ENCODE results near the gene BMPER. TPM values are rescaled to one million over a fixed set of nuclear protein-coding genes. Genes with fewer than 3 reads are reported as not detected.

BMPER gene
- total RNA-seq, 1 donor from 2014 or later = 0.56 TPM

- peaks cover 34% of the 10 kb centered on the region for H3K4me1 Mint-ChIP-seq (ENCODE audit: unreplicated experiment)
- no peaks in the 10 kb centered on the region for H3K9me3 Mint-ChIP-seq (ENCODE audit: unreplicated experiment)
- H3K4me3 Mint-ChIP-seq (ENCODE audit: unreplicated experiment) = no peak overlapping the region
- no peak for DNase-seq (ENCODE audit: extremely low spot score, unreplicated experiment)
- TF ChIP-seq, protein P1, sequence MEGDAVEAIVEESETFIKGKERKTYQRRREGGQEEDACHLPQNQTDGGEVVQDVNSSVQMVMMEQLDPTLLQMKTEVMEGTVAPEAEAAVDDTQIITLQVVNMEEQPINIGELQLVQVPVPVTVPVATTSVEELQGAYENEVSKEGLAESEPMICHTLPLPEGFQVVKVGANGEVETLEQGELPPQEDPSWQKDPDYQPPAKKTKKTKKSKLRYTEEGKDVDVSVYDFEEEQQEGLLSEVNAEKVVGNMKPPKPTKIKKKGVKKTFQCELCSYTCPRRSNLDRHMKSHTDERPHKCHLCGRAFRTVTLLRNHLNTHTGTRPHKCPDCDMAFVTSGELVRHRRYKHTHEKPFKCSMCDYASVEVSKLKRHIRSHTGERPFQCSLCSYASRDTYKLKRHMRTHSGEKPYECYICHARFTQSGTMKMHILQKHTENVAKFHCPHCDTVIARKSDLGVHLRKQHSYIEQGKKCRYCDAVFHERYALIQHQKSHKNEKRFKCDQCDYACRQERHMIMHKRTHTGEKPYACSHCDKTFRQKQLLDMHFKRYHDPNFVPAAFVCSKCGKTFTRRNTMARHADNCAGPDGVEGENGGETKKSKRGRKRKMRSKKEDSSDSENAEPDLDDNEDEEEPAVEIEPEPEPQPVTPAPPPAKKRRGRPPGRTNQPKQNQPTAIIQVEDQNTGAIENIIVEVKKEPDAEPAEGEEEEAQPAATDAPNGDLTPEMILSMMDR (IDR thresholded peaks at IDR 0.05) = peak; percentile 31
- H3K27ac Mint-ChIP-seq (ENCODE audit: unreplicated experiment) = no peak overlapping the region
- no peaks in the 10 kb centered on the region for H3K36me3 Mint-ChIP-seq (ENCODE audit: unreplicated experiment)
- no peaks in the 10 kb centered on the region for H3K27me3 Mint-ChIP-seq (ENCODE audit: unreplicated experiment)
Measured at GRCh38 chr7:33982425-33982786, 77.1 kb downstream of the BMPER start.

DNA sequence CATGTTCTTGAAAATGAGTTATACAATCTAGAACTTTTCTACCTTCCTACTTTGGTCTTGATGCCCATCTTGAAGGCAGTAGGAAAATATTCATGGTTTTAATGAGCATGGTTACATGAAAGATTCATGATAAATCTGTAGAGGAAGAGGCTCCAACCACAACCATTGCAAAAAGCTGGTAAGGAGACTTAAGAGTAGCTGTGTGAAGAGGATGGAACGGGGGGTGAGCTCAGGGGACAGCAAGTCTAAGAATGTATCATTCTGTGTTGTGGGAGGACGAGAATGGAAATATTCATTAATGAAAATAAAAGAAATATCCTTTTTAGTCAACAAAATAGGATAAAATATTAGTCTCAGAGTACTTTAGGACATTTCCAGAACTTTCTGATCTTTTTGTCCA, 81.1 kb downstream of the BMPER start:
- H3K4me1 Mint-ChIP-seq (ENCODE audit: unreplicated experiment) = peaks cover 18% of the 10 kb centered on the region
- no peaks in the 10 kb centered on the region for H3K9me3 Mint-ChIP-seq (ENCODE audit: unreplicated experiment)
- TF ChIP-seq, protein P1 (IDR thresholded peaks at IDR 0.05) = no peak
- no peaks in the 10 kb centered on the region for H3K27me3 Mint-ChIP-seq (ENCODE audit: unreplicated experiment)
- H3K27ac Mint-ChIP-seq (ENCODE audit: unreplicated experiment) = peak overlapping the region; percentile 69
- H3K4me3 Mint-ChIP-seq (ENCODE audit: unreplicated experiment) = no peak overlapping the region
- no peak for DNase-seq (ENCODE audit: extremely low spot score, unreplicated experiment)
- H3K36me3 Mint-ChIP-seq (ENCODE audit: unreplicated experiment) = peaks cover 3% of the 10 kb centered on the region

DNA sequence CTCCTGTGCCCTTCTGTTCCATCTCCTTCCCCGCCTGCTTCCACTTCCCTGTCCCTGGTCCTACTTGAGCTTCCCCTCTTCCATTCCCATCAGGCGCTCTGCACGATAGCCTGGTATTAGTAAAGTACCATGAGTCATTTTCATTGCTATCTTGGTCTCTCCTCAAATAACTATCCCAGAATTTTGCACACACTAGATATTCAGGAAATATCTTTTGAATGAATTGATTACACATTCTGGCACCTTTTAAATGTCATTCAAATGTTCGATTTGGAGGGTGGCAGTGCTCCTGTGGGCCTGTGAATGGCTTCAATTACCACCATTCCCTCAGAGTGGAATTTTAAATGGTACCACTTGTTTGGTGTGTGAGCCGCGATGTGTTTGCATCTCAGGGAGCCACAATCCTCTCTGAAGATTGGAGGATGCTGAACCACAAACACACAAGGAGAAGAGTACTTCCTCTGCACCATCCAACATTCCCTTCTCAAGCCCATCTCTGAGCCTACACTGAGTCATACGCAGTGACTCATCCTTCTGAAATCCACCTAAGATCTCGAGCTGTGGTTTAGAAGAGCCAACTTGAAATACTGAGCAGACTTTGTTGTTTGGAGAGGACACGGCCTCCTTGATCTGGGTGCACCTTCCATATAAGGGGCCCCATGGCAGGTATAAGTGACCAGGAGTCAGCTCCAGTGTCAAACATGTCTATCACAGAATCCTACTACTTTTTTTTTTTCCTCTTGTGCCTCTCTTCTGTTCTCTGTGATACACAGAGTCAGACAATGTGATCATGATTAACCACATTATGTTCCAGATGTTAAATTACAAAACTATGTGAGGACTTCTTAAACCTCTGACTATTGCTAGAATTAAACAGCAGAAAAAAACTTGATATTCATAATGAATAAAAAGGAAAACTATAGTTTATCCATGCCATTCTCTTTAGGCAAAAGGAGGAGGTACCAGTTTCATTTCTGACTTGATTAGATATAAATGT, 81.9 kb downstream of the BMPER start:
- Mint-ChIP-seq H3K36me3 (ENCODE audit: unreplicated experiment) (peaks cover 3% of the 10 kb centered on the region), H3K4me1 (ENCODE audit: unreplicated experiment) (peaks cover 16% of the 10 kb centered on the region), H3K9me3 (ENCODE audit: unreplicated experiment) (no peaks in the 10 kb centered on the region), H3K27me3 (ENCODE audit: unreplicated experiment) (no peaks in the 10 kb centered on the region), H3K27ac (ENCODE audit: unreplicated experiment) (peak overlapping the region; percentile 69), H3K4me3 (ENCODE audit: unreplicated experiment) (no peak overlapping the region)
- DNase-seq (ENCODE audit: extremely low spot score, unreplicated experiment) = no peak
- TF ChIP-seq, protein P1 (IDR thresholded peaks at IDR 0.05) = no peak

- H3K9me3 Mint-ChIP-seq (ENCODE audit: unreplicated experiment) = peaks cover 7% of the 10 kb centered on the region
- H3K27me3 Mint-ChIP-seq (ENCODE audit: unreplicated experiment) = no peaks in the 10 kb centered on the region
- H3K4me1 Mint-ChIP-seq (ENCODE audit: unreplicated experiment) = peaks cover 5% of the 10 kb centered on the region
- TF ChIP-seq, protein P1 (IDR thresholded peaks at IDR 0.05) = no peak
- no peak overlapping the region for H3K4me3 Mint-ChIP-seq (ENCODE audit: unreplicated experiment)
- peak overlapping the region; percentile 24 for H3K27ac Mint-ChIP-seq (ENCODE audit: unreplicated experiment)
- DNase-seq (ENCODE audit: extremely low spot score, unreplicated experiment) = no peak
- no peaks in the 10 kb centered on the region for H3K36me3 Mint-ChIP-seq (ENCODE audit: unreplicated experiment)
Measured at GRCh38 chr7:33996899-33997298, 91.6 kb downstream of the BMPER start.

DNA sequence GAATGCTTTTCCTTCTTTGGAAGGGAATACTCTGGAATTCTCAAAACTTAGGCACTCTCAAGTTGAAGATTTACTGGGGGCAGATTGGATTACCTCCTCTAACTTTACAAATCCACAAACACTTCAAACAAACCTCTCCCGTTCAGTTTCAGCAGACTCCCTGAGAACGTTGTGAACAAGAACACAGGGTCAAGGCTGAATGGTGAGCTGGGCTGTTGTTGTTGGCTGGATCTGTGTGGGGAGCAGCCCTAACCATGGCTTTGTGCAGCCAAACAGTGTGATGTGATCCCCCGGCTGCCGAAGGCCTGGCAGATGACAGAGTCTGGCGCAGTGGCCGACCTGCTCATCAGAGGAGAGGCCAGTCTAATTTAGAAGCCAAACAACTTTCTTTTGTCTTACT, 93.1 kb downstream of the BMPER start:
- H3K36me3 Mint-ChIP-seq (ENCODE audit: unreplicated experiment) = peaks cover 4% of the 10 kb centered on the region
- TF ChIP-seq, protein P1 (IDR thresholded peaks at IDR 0.05) = no peak

More for the DNA sequence above, 93.1 kb downstream of the BMPER start:
- no peak for DNase-seq (ENCODE audit: extremely low spot score, unreplicated experiment)
- Mint-ChIP-seq H3K27me3 (ENCODE audit: unreplicated experiment) (no peaks in the 10 kb centered on the region), H3K9me3 (ENCODE audit: unreplicated experiment) (peaks cover 12% of the 10 kb centered on the region), H3K4me3 (ENCODE audit: unreplicated experiment) (no peak overlapping the region), H3K27ac (ENCODE audit: unreplicated experiment) (no peak overlapping the region), H3K4me1 (ENCODE audit: unreplicated experiment) (peaks cover 5% of the 10 kb centered on the region)
